Activated CD8-positive, alpha-beta T cell treated with anti-CD3 and anti-CD28 coated beads, Interleukin-2, amount 10 ng/mL, durations not matched to agents 7 days and 5 days (primary cell): ENCODE data around the gene JMJD6. TPM values are rescaled to one million over a fixed set of nuclear protein-coding genes. Genes with fewer than 3 reads are reported as not detected.
"Not testable (repeated sequence)": the region's sequence is repeated elsewhere in the genome, so short reads cannot be mapped to it uniquely, and the experiment has no call there.

ENCODE experiments used
- ATAC-seq: fragments of 150-1000 bp; cut with Tn5 transposase; one replicate; pipeline ENCODE4 v1.10.0; 2021; ENCODE audit warnings: moderate library complexity
- CTCF ChIA-PET: fragments of 350-600 bp; sonication (Branson Sonifier 250); formaldehyde crosslinking; loops from one replicate; lab custom pipeline; 2021; ENCODE audit warnings: antibody characterized with exemption; lab: Charles Lee
- POLR2A ChIA-PET: fragments of 350-600 bp; sonication (Branson Sonifier 250); formaldehyde crosslinking; loops from one replicate; lab custom pipeline; 2021; ENCODE audit warnings: antibody characterized with exemption; lab: Charles Lee
- DNase-seq: peaks from one replicate; pipeline ENCODE4 v3.0.0-alpha.2; 2020
- H3K27ac Mint-ChIP-seq: one replicate; pipeline ENCODE4 v1.8.0; 2021; ENCODE audit warnings: mild to moderate bottlenecking, mixed read lengths
- H3K27me3 Mint-ChIP-seq: one replicate; pipeline ENCODE4 v1.8.0; 2021; ENCODE audit warnings: low read depth, mixed read lengths
- H3K36me3 Mint-ChIP-seq: one replicate; pipeline ENCODE4 v1.8.0; 2021; ENCODE audit warnings: low read depth, mixed read lengths
- H3K4me1 Mint-ChIP-seq: one replicate; pipeline ENCODE4 v1.8.0; 2021; ENCODE audit warnings: low read depth, mixed read lengths
- H3K4me3 Mint-ChIP-seq: one replicate; pipeline ENCODE4 v1.8.0; 2021; ENCODE audit warnings: mild to moderate bottlenecking, mixed read lengths
- H3K9me3 Mint-ChIP-seq: one replicate; pipeline ENCODE4 v1.8.0; 2022; ENCODE audit warnings: mixed read lengths; ENCODE audit not compliant: insufficient read depth
- total RNA-seq, 2 experiments: library from RNA; stranded (reverse); gene quantifications; one replicate each; pipeline ENCODE4 v1.2.3, GENCODE V29; 2021

JMJD6 gene
- total RNA-seq, 2 experiments from 2014 or later, result 59.3 to 61.2 TPM

DNA sequence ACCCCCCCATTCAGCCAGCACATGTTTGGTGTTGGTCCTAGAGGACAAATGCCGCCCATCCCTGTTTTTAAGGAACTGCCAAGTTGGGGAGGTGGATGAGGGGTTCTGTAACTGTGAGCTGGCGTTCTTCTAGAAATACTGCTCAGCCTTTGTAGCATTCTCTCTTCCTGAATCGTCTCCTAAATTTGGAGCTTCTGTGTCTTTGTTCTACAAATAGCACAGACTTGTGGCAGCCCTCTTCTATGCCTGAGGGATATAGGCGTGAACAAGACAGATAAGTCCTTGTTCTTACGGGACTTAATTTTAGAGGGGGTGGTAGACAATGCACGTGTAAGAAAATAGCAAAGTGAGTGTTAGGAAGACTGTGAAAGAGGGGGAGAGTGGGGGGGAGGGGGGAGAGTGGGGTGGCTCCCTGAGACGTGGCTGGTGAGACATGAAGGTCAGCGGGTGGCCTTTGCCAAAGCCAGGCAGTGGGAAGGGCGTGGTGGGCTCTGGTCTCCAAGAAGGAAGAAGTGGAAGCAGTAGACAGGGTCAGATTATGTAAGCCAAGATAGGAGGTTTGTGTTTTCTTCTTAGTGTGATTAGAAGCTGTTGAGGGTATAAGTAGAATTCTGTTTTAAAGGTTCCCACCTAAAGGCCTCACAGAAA lies 21.4 kb upstream of the JMJD6 start:
- ATAC-seq (no peak), DNase-seq (no peak)
- ChIA-PET POLR2A (interaction anchor here (3.5 kb wide), 1 partner anchor 10 kb away, joined by 26 read pairs; the partner anchor contains the start of genes MFSD11 and SRSF2), CTCF (no interaction called here)
- peaks cover 14% of the 10 kb centered on the region for H3K4me1 Mint-ChIP-seq
- H3K36me3 Mint-ChIP-seq, result peaks cover 38% of the 10 kb centered on the region
- no peaks in the 10 kb centered on the region for H3K27me3 Mint-ChIP-seq
- no peaks in the 10 kb centered on the region for H3K9me3 Mint-ChIP-seq
- H3K4me3 Mint-ChIP-seq, result no peak overlapping the region
- no peak overlapping the region for H3K27ac Mint-ChIP-seq

DNA sequence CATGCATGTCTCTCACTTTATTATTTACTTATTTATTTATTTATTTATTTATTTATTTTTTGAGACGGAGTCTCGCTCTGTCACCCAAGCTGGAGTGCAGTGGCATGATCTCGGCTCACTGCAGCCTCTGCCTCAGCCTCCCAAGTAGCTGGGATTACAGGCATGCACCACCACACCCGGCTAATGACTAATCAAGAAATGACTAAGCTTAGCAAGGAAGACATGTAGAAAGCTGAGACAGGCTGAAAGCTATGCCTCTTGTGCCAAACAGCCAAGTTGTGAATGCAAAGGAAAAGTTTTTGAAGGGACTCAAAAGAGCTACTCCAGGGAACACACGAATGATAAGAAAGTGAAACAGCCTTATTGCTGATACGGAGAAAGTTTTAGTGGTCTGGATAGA lies 19.4 kb upstream of the JMJD6 start:
- H3K27ac Mint-ChIP-seq, H3K4me1 Mint-ChIP-seq, ATAC-seq, DNase-seq, H3K9me3 Mint-ChIP-seq, H3K27me3 Mint-ChIP-seq, H3K4me3 Mint-ChIP-seq: not testable (repeated sequence)
- peaks cover 42% of the 10 kb centered on the region for H3K36me3 Mint-ChIP-seq
- ChIA-PET POLR2A (interaction anchor here (3.5 kb wide), 1 partner anchor 8 kb away, joined by 26 read pairs; the partner anchor contains the start of genes MFSD11 and SRSF2), CTCF (interaction anchor here (0.8 to 1.6 kb wide), 4 partner anchors 8 to 540 kb away, joined by 3 to 5 read pairs (median 4); partner anchors contain the start of gene MFSD11)

DNA sequence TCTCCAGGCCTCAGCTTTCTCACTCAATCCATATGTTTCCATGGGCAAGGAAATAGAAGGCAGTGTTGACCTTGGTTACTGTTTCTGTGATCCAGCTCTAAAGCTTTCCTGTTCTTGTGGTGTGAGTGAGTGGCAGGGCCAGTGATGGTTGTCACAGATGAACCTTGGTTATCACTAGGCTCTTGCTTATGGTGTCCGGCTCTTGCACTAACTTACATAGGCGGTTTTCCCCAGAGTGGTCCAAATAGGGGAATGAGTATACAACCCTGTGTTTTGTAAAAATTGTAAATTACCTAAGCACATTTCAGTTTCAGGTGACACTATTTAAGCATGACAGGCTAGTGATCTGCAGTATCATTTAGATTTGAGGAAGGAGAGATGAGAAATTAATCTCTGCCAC lies 18.3 kb upstream of the JMJD6 start:
- H3K36me3 Mint-ChIP-seq, result peaks cover 39% of the 10 kb centered on the region
- ATAC-seq (no peak), DNase-seq (no peak)
- H3K4me3 Mint-ChIP-seq, result no peak overlapping the region
- no peak overlapping the region for H3K27ac Mint-ChIP-seq
- H3K27me3 Mint-ChIP-seq, result no peaks in the 10 kb centered on the region
- H3K4me1 Mint-ChIP-seq, result peaks cover 11% of the 10 kb centered on the region
- CTCF ChIA-PET, result no interaction called here
- H3K9me3 Mint-ChIP-seq, result no peaks in the 10 kb centered on the region
- POLR2A ChIA-PET, result no interaction called here

DNA sequence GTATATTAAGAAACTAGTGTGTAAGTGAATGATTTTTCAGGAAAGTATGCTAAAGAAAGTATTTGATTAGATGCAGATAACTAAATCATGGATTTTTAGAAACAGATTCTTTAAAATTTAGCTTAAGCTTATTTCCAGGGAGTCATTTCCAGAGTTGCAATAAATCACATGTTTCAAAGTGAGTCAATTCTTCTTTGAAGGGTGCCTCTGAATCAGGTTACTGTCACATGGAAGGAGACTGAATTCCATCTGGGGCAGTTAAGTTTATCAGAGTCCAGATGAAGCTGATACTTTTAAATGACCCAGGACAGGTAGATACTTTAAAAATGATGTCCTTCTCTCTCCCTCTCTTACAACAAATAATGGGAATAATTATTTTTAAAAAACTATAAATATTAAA lies 16.6 kb upstream of the JMJD6 start:
- H3K36me3 Mint-ChIP-seq, result peaks cover 32% of the 10 kb centered on the region
- H3K27ac Mint-ChIP-seq, result no peak overlapping the region
- ATAC-seq (no peak), DNase-seq (no peak)
- H3K4me3 Mint-ChIP-seq, result no peak overlapping the region
- ChIA-PET CTCF (interaction anchor here (0.6 to 0.7 kb wide), 2 partner anchors 28 to 318 kb away, joined by 3 read pairs; no protein-coding TSS in a partner anchor), POLR2A (interaction anchor here (0.6 kb wide), 1 partner anchor 10 kb away, joined by 5 read pairs; no protein-coding TSS in a partner anchor)
- H3K27me3 Mint-ChIP-seq, result no peaks in the 10 kb centered on the region
- H3K9me3 Mint-ChIP-seq, result no peaks in the 10 kb centered on the region
- H3K4me1 Mint-ChIP-seq, result peaks cover 26% of the 10 kb centered on the region

GRCh38 chr17:76740329-76741118 lies 14.1 kb upstream of the JMJD6 start:
- POLR2A ChIA-PET, result no interaction called here
- H3K27me3 Mint-ChIP-seq, result no peaks in the 10 kb centered on the region
- DNase-seq (no peak), ATAC-seq (no peak)
- CTCF ChIA-PET, result interaction anchor here (10.5 kb wide), 1 partner anchor 25 kb away, joined by 76 read pairs; no protein-coding TSS in a partner anchor
- peaks cover 31% of the 10 kb centered on the region for H3K36me3 Mint-ChIP-seq
- no peak overlapping the region for H3K27ac Mint-ChIP-seq
- peaks cover 21% of the 10 kb centered on the region for H3K4me1 Mint-ChIP-seq
- H3K4me3 Mint-ChIP-seq, result no peak overlapping the region
- H3K9me3 Mint-ChIP-seq, result no peaks in the 10 kb centered on the region

DNA sequence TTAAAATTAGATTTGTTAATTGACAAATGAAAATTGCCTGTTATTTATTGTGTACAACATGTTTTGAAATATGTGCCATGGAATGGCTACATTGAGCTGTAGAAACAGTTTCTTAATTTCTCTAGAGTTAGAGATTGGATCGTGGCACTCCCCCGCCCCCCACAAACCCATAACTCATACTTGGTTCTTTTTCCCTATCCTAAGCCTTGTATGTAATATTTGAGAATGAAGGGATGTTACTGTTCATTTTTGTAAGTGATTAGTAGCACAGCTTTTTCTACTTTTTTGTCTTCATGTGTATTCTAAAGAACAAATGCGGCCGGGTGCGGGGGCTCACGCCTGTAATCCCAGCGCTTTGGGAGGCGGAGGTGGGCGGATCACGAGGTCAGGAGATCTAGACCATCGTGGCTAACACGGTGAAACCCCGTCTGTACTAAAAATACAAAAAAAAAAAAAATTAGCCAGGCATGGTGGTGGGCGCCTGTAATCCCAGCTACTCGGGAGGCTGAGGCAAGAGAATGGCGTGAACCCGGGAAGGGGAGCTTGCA lies 13.2 kb upstream of the JMJD6 start:
- not testable (repeated sequence) for DNase-seq, H3K27me3 Mint-ChIP-seq, ATAC-seq, H3K9me3 Mint-ChIP-seq, H3K4me3 Mint-ChIP-seq, H3K27ac Mint-ChIP-seq
- Mint-ChIP-seq H3K4me1 (peaks cover 21% of the 10 kb centered on the region), H3K36me3 (peaks cover 33% of the 10 kb centered on the region)
- ChIA-PET CTCF (interaction anchor here (1.1 to 10.5 kb wide), 6 partner anchors 10 to 42 kb away, joined by 3 to 76 read pairs (median 4); partner anchors contain the start of genes JMJD6 and METTL23), POLR2A (interaction anchor here (4.0 to 7.9 kb wide), 2 partner anchors 13 to 14 kb away, joined by 37 to 160 read pairs; partner anchors contain the start of genes JMJD6 and METTL23)

DNA sequence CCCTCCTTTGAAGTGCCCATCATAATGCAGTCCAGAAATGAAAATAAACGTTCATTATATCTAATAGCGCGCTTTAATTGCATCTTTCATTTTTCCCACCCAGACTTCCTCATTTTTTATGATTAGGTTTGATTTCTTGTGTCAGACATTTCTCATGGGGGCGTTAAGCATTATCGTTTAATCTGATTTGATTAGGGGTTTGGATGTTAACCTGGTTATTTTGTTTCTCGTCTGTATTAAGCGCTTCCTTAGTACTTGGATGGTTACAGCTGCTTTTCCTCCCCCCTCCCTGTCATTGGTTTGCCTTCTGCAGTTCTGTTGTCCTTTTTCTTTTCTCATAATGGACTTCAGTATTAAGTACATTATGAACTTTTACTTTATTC lies 12.1 kb upstream of the JMJD6 start:
- ChIA-PET POLR2A (interaction anchor here (2.1 to 7.9 kb wide), 4 partner anchors 9 to 34 kb away, joined by 13 to 160 read pairs (median 32); partner anchors contain the start of genes JMJD6 and METTL23), CTCF (interaction anchor here (0.7 to 10.5 kb wide), 8 partner anchors 8 to 114 kb away, joined by 3 to 76 read pairs (median 4); partner anchors contain the start of genes JMJD6 and METTL23)
- H3K27ac Mint-ChIP-seq, result peak overlapping the region; percentile 95
- no peaks in the 10 kb centered on the region for H3K9me3 Mint-ChIP-seq
- H3K36me3 Mint-ChIP-seq, result peaks cover 39% of the 10 kb centered on the region
- DNase-seq, result no peak
- H3K4me3 Mint-ChIP-seq, result peak overlapping the region; percentile 94
- H3K27me3 Mint-ChIP-seq, result no peaks in the 10 kb centered on the region
- no peak for ATAC-seq
- H3K4me1 Mint-ChIP-seq, result peaks cover 31% of the 10 kb centered on the region

DNA sequence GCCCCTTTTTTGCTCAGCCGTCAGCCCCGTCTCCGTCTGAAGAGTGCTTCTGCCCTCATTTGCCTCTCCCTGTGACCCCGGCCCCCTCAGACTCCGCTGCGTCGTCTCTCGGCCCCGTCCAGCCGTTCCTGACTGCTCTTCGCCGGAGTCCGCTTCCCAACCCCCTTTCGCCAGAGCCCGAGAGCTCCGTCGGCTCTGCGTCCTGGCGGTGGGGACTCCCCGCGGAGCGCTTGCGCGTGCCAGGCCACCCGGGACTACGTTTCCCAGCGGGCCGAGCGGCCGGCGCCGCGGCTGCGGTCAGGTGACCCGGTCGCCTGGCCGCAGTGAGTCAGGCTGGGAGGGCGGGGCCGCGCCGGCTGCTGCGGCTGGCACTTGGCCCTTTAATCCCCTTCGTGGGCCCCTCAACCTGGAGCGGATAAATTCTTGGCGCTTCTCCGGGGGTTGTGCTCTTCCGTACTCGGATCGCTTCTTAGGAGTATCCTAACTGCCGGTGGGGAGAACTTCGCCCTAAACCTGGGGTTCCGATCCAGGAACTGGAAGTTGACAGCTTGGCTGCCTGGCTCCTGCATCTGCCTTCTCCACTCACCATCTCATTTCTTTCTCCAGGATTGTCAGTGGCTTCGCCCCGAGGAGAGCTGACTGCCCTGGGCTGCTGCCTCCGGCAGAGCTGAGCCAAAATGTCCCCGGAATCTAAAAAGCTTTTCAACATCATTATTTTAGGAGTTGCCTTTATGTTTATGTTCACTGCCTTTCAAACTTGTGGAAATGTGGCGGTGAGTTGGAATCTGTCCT lies 11.5 kb upstream of the JMJD6 start, which contains the start of gene MFSD11:
MFSD11 (plus strand) TSS at position 444 of the 792 bp plus-strand sequence; CDS start at position 678, 234 bp downstream.
- ChIA-PET POLR2A (interaction anchor here (0.7 to 7.9 kb wide), 12 partner anchors 9 to 180 kb away, joined by 3 to 160 read pairs (median 6); partner anchors contain the start of genes JMJD6 and METTL23), CTCF (interaction anchor here (1.0 to 10.5 kb wide), 8 partner anchors 9 to 349 kb away, joined by 3 to 76 read pairs (median 4); partner anchors contain the start of genes JMJD6 and METTL23)
- DNase-seq, result peak; percentile 92
- Mint-ChIP-seq H3K36me3 (peaks cover 45% of the 10 kb centered on the region), H3K27ac (peak within 1 kb of the TSS; percentile 95), H3K27me3 (no peaks in the 10 kb centered on the region), H3K9me3 (no peaks in the 10 kb centered on the region), H3K4me1 (peaks cover 37% of the 10 kb centered on the region), H3K4me3 (peak within 1 kb of the TSS; percentile 94)
- ATAC-seq, result peak; percentile 56

GRCh38 chr17:76737082-76737675 lies 10.8 kb upstream of the JMJD6 start, which contains the start of gene SRSF2:
TSS of gene SRSF2 (minus strand) at chr17:76737331. CDS start at chr17:76737160, 171 bp downstream.
- no peaks in the 10 kb centered on the region for H3K9me3 Mint-ChIP-seq
- ATAC-seq (peak; percentile 72), DNase-seq (peak; percentile 99)
- H3K27ac Mint-ChIP-seq, result peak within 1 kb of the TSS; percentile 95
- peaks cover 44% of the 10 kb centered on the region for H3K4me1 Mint-ChIP-seq
- CTCF ChIA-PET, result interaction anchor here (1.2 to 10.5 kb wide), 3 partner anchors 10 to 350 kb away, joined by 3 to 76 read pairs (median 19); partner anchors contain the start of genes JMJD6 and METTL23
- H3K27me3 Mint-ChIP-seq, result no peaks in the 10 kb centered on the region
- POLR2A ChIA-PET, result interaction anchor here (0.7 to 7.9 kb wide), 15 partner anchors 10 to 259 kb away, joined by 3 to 160 read pairs (median 5); partner anchors contain the start of genes JMJD6 and METTL23
- H3K36me3 Mint-ChIP-seq, result peaks cover 47% of the 10 kb centered on the region
- H3K4me3 Mint-ChIP-seq, result peak within 1 kb of the TSS; percentile 99
